Immature natural killer cell (primary cell): ENCODE results near the gene CLEC16A. TPM values are rescaled to one million over a fixed set of nuclear protein-coding genes. Genes with fewer than 3 reads are reported as not detected.
A peak's percentile ranks its signal among the peaks of the same experiment; 100 is the strongest.

Experiments used
- DNase-seq, 3 donors: peaks; one replicate each; pipeline ENCODE4 v3.0.0; 2022; ENCODE audit warnings: mixed read lengths in 1 of 3
- H3K27ac Mint-ChIP-seq, 6 donors: one replicate each; pipeline ENCODE4 v1.8.0; 2020; ENCODE audit warnings: mixed read lengths in 6 of 6, mild to moderate bottlenecking in 5 of 6, inconsistent platforms in 4 of 6, moderate library complexity in 3 of 6
- H3K27me3 Mint-ChIP-seq, 3 donors: one replicate each; pipeline ENCODE4 v1.8.0; 2020 to 2021; ENCODE audit warnings: low read depth in 3 of 3, mild to moderate bottlenecking in 3 of 3, mixed read lengths in 3 of 3, moderate library complexity in 3 of 3, inconsistent platforms in 1 of 3
- H3K36me3 Mint-ChIP-seq, 3 donors: one replicate each; pipeline ENCODE4 v1.8.0; 2020; ENCODE audit warnings: mixed read lengths in 3 of 3, inconsistent platforms in 2 of 3, mild to moderate bottlenecking in 2 of 3
- H3K4me1 Mint-ChIP-seq, 2 donors: one replicate each; pipeline ENCODE4 v1.8.0; 2020; ENCODE audit warnings: inconsistent platforms in 2 of 2, mild to moderate bottlenecking in 2 of 2, mixed read lengths in 2 of 2, moderate library complexity in 1 of 2
- H3K4me3 Mint-ChIP-seq, 5 donors: one replicate each; pipeline ENCODE4 v1.8.0; 2020; ENCODE audit warnings: mild to moderate bottlenecking in 5 of 5, mixed read lengths in 5 of 5, inconsistent platforms in 3 of 5, moderate library complexity in 3 of 5
- H3K9me3 Mint-ChIP-seq, 6 donors: one replicate each; pipeline ENCODE4 v1.8.0; 2020; ENCODE audit warnings: mild to moderate bottlenecking in 6 of 6, mixed read lengths in 6 of 6, inconsistent platforms in 4 of 6, moderate library complexity in 3 of 6
- polyA plus RNA-seq, 3 donors: library from polyadenylated mRNA; unstranded; fragments of 300-500 nt; fragmentation: Illumina TruSeq; gene quantifications; one replicate each; pipeline ENCODE4 v1.2.3, GENCODE V29; 2021

The CLEC16A gene
- polyA plus RNA-seq, 3 donors from 2014 or later, result 5.6 to 19.9 (median 5.6) TPM

GRCh38 chr16:10971560-10971961 lies 27.2 kb downstream of the CLEC16A start:
- peak; percentile 44 to 55 (median 55) for DNase-seq
- H3K27ac Mint-ChIP-seq, result no peak overlapping the region
- H3K4me3 Mint-ChIP-seq, result no peak overlapping the region
- no peaks in the 10 kb centered on the region for H3K4me1 Mint-ChIP-seq
- peaks cover 0 to 3% (median 2%) of the 10 kb centered on the region in 3 donors for H3K27me3 Mint-ChIP-seq
- H3K36me3 Mint-ChIP-seq, result peaks cover 16 to 25% (median 16%) of the 10 kb centered on the region in 3 donors
- H3K9me3 Mint-ChIP-seq, result no peaks in the 10 kb centered on the region

DNA sequence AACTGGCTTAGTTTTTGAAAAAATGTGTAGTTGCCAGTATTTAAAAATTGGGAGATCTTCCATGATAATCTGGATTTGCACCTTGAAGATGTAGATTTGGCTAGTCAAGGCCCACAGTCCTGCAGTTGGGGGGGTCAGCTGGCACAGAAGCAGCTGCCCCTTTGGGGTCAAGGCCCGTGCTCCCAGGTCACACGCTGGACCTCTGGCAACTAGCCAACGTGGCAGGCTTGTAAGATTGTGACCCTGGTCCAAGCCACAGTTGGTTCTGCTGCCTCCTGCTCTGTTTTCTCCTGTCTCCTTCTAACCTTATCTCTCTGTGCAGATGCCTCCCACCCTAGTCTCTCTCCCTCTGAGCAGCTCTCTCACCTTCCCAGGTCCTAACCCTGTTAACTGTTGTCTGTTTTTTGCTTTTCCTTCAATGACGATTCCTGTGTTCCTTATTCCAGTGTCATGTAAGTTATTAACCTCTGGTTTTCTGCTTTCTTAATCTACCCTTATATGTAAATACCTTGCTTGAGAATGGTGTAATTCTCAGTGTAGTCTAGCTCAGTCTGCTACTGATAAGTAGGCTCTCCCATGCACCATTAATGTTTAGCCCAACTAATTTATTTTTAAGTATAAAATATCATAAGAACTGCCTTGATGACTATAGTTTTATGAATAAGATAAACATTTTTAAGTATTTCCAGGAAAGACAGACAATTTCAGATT lies 27.9 kb downstream of the CLEC16A start:
- Mint-ChIP-seq H3K9me3 (no peaks in the 10 kb centered on the region), H3K36me3 (peaks cover 16 to 25% (median 16%) of the 10 kb centered on the region in 3 donors), H3K4me3 (no peak overlapping the region), H3K27me3 (peaks cover 0 to 3% (median 2%) of the 10 kb centered on the region in 3 donors), H3K27ac (no peak overlapping the region), H3K4me1 (no peaks in the 10 kb centered on the region)
- no peak for DNase-seq

GRCh38 chr16:10972819-10973464 lies 28.6 kb downstream of the CLEC16A start:
- no peaks in the 10 kb centered on the region for H3K9me3 Mint-ChIP-seq
- DNase-seq, result no peak
- H3K4me1 Mint-ChIP-seq, result no peaks in the 10 kb centered on the region
- H3K27ac Mint-ChIP-seq, result no peak overlapping the region
- H3K36me3 Mint-ChIP-seq, result peaks cover 20 to 29% (median 21%) of the 10 kb centered on the region in 3 donors
- no peak overlapping the region for H3K4me3 Mint-ChIP-seq
- H3K27me3 Mint-ChIP-seq, result peaks cover 0 to 3% (median 2%) of the 10 kb centered on the region in 3 donors

DNA sequence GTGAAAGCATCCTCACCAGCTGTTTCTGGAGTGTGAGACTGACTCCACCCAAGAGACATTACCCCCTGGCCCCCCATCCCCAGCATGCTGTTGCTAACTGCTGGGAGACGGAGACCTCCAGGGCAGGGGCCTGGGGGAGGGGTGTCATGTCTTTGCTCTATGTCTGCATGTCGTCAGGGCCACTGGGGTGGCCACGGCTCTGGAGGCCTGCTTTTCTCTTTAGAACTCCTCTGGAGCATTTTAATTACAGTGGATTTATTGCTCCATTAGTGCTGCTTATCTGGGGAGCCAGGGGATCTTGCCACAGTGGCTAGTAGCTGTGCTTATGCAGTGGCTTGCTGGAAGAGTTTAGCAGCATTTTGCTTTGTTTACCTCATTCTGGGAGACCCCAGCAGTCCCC lies 32.3 kb downstream of the CLEC16A start:
- Mint-ChIP-seq H3K27ac (no peak overlapping the region), H3K4me3 (no peak overlapping the region)

GRCh38 chr16:10978124-10978523 lies 33.8 kb downstream of the CLEC16A start:
- peaks cover 13 to 34% (median 23%) of the 10 kb centered on the region in 3 donors for H3K36me3 Mint-ChIP-seq
- no peaks in the 10 kb centered on the region for H3K4me1 Mint-ChIP-seq
- H3K27ac Mint-ChIP-seq, result no peak overlapping the region
- no peak for DNase-seq
- no peak overlapping the region for H3K4me3 Mint-ChIP-seq
- no peaks in the 10 kb centered on the region for H3K9me3 Mint-ChIP-seq
- no peaks in the 10 kb centered on the region for H3K27me3 Mint-ChIP-seq

More for the DNA sequence above, 32.3 kb downstream of the CLEC16A start:
- DNase-seq, result no peak
- no peaks in the 10 kb centered on the region for H3K4me1 Mint-ChIP-seq
- H3K36me3 Mint-ChIP-seq, result peaks cover 19 to 34% (median 31%) of the 10 kb centered on the region in 3 donors
- H3K9me3 Mint-ChIP-seq, result no peaks in the 10 kb centered on the region
- no peaks in the 10 kb centered on the region for H3K27me3 Mint-ChIP-seq

DNA sequence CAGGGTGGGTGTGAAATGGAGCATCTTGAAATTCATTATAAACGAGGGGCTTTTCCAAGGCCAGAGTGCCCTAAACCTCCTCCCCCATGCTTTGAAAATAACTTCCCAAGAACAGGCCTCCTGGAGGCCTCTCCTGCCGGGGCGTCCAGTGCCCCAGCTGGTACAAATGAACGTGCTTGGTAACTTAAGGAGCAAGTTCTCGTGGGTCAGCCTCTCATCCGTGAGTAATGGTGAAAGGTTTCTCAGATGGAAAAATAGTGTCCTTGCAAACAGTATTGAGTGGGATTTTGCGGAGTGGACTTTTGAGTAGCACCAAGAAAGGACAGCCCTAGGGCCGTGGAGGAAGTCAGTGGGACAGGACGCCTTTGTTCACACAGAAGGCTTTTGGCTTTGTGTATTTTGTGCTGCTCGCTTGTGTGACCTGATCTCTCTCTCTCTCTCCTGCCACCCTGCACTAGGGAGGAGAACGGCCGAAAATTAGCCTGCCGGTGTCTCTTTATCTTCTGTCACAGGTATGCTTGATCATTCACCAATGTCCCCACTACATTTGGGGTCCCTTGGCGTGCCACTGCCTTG lies 34.6 kb downstream of the CLEC16A start:
- H3K9me3 Mint-ChIP-seq, result no peaks in the 10 kb centered on the region
- DNase-seq, result no peak
- H3K27me3 Mint-ChIP-seq, result no peaks in the 10 kb centered on the region
- H3K4me3 Mint-ChIP-seq, result no peak overlapping the region
- H3K4me1 Mint-ChIP-seq, result no peaks in the 10 kb centered on the region
- H3K27ac Mint-ChIP-seq, result no peak overlapping the region
- H3K36me3 Mint-ChIP-seq, result peaks cover 16 to 32% (median 20%) of the 10 kb centered on the region in 3 donors

GRCh38 chr16:10979717-10980601 lies 35.6 kb downstream of the CLEC16A start:
- Mint-ChIP-seq H3K9me3 (no peaks in the 10 kb centered on the region), H3K4me3 (no peak overlapping the region), H3K27ac (no peak overlapping the region), H3K27me3 (no peaks in the 10 kb centered on the region), H3K36me3 (peaks cover 19 to 30% (median 19%) of the 10 kb centered on the region in 3 donors), H3K4me1 (no peaks in the 10 kb centered on the region)
- DNase-seq, result no peak

- no peaks in the 10 kb centered on the region for H3K27me3 Mint-ChIP-seq
- peak overlapping the region in 1 of 6 donors; percentile 3 for H3K27ac Mint-ChIP-seq
- H3K9me3 Mint-ChIP-seq, result no peaks in the 10 kb centered on the region
- no peak for DNase-seq
- no peak overlapping the region for H3K4me3 Mint-ChIP-seq
- no peaks in the 10 kb centered on the region for H3K4me1 Mint-ChIP-seq
- peaks cover 19 to 29% (median 22%) of the 10 kb centered on the region in 3 donors for H3K36me3 Mint-ChIP-seq
Measured at GRCh38 chr16:10980813-10981212, 36.4 kb downstream of the CLEC16A start.

DNA sequence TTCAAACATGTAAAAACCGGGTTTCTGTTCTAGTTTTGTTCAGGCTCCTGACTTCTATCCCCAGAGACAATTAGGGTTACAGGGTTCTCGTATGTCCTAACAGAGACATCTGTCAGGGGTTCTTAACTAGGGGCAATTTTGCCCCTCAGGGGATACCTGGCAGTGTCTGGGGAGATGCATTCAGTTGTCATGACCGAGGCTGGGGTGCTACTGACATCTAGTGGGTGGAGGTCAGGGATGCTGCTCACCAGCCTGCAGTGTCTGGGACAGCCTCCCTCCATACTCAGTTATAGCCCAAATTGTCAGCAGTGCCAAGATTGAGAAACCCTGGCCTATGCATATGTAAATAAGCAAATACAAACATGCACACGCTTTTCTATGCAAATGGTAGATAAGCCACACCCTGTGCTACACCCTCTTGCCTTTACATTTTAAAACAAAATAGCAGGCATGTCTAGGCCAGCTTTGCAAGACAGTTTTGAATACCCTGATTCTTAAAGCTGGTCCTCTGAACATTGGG lies 37.4 kb downstream of the CLEC16A start:
- Mint-ChIP-seq H3K4me3 (no peak overlapping the region), H3K36me3 (peaks cover 19 to 32% (median 22%) of the 10 kb centered on the region in 3 donors), H3K27ac (no peak overlapping the region), H3K9me3 (no peaks in the 10 kb centered on the region), H3K27me3 (peaks cover 0 to 1% (median 0%) of the 10 kb centered on the region in 3 donors), H3K4me1 (no peaks in the 10 kb centered on the region)
- DNase-seq, result no peak

- no peak overlapping the region for H3K27ac Mint-ChIP-seq
- H3K27me3 Mint-ChIP-seq, result peaks cover 0 to 1% (median 0%) of the 10 kb centered on the region in 3 donors
- no peak overlapping the region for H3K4me3 Mint-ChIP-seq
- peaks cover 5 to 6% of the 10 kb centered on the region in 2 donors for H3K4me1 Mint-ChIP-seq
- peaks cover 17 to 31% (median 21%) of the 10 kb centered on the region in 3 donors for H3K36me3 Mint-ChIP-seq
- no peak for DNase-seq
- no peaks in the 10 kb centered on the region for H3K9me3 Mint-ChIP-seq
Measured at GRCh38 chr16:10982465-10983150, 38.2 kb downstream of the CLEC16A start.

DNA sequence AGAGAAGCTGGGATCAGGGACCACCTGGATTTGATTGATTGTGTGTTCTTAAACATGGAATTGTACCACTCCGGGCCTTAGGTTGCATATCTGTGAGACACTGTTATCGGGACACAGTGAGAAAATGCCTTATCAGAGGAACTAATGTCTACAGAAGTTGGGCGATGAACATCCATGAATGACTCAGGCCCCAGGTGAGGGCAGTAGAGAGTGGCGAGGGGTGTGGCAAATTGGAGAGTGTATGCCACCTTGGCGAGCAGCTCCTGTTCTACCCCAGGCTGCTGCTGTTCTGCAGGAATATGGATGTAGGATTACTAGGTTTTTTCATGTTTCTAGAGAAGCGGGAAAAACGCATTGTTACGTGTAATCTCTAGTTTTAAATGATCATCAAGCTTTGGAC lies 38.8 kb downstream of the CLEC16A start:
- Mint-ChIP-seq H3K4me3 (no peak overlapping the region), H3K27ac (peak overlapping the region in 1 of 6 donors; percentile 40), H3K36me3 (peaks cover 14 to 28% (median 18%) of the 10 kb centered on the region in 3 donors), H3K4me1 (peaks cover 10 to 12% of the 10 kb centered on the region in 2 donors), H3K9me3 (no peaks in the 10 kb centered on the region), H3K27me3 (peaks cover 0 to 1% (median 0%) of the 10 kb centered on the region in 3 donors)
- DNase-seq, result peak in 1 of 3 donors; percentile 8

GRCh38 chr16:10984509-10984908 lies 40.1 kb downstream of the CLEC16A start:
- no peak overlapping the region for H3K4me3 Mint-ChIP-seq
- no peak for DNase-seq
- H3K27ac Mint-ChIP-seq, result no peak overlapping the region
- peaks cover 14 to 24% (median 15%) of the 10 kb centered on the region in 3 donors for H3K36me3 Mint-ChIP-seq
- H3K4me1 Mint-ChIP-seq, result peaks cover 14 to 18% of the 10 kb centered on the region in 2 donors
- H3K9me3 Mint-ChIP-seq, result no peaks in the 10 kb centered on the region
- H3K27me3 Mint-ChIP-seq, result peaks cover 0 to 1% (median 0%) of the 10 kb centered on the region in 3 donors
